G401 (cell line): ENCODE results near the gene TBC1D10A. TPM values are rescaled to one million over a fixed set of nuclear protein-coding genes. Genes with fewer than 3 reads are reported as not detected.
A peak's percentile ranks its signal among the peaks of the same experiment; 100 is the strongest.

Experiments
- DNase-seq: peaks from one replicate; pipeline ENCODE4 v3.0.0-alpha.2; 2015; ENCODE audit warnings: low spot score
- in situ Hi-C: cut with HindIII; loops from 2 replicates; pipeline ENCODE4 v1.10.0; 2016; ENCODE audit warnings: low sequenced_read_pairs, mixed read lengths
- total RNA-seq: library from RNA; depleted of rRNA; stranded (reverse); fragments of >200 nt; shearing (Covaris generic); gene quantifications from 2 replicates; pipeline ENCODE4 v1.2.3, GENCODE V29; 2014

The TBC1D10A gene
- total RNA-seq, 1 experiment from 2014 or later = 12.8 TPM

DNA sequence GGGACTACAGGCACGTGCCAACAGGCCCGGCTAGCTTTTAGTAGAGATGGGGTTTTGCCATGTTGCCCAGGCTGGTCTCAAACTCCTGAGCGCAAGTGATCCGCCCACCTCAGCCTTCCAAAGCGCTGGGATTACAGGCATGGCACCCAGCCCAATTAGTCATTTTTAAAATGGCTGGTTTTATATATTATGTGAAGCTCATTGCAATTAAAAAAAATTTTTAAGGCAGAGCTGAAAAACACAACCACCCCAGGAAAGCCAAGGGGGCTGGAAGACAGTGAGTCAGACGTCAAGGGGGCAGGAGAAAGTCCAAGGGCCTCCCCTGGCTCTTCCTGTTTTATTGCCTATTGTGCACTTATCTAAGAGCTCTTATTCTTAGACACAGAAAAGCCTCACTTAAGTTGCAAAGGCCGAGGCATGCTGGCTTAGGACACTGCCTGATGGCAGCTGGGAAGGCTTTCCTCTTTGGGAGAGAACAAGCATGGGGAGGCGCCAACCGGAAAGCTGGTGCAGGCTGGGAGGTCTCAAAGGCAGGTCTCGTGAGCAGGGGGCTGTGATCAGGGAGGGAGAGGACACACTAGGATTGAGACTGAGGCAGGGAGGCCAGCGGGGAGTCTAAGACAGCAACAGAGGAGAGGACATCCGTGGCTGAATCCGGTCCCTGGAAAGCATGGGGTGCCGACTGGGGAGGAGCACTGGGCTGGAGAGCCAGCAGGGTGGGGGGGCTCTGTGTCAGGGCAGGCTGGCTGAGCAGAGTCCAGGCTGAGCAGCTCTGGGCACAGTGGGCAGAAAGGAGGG lies 49.0 kb downstream of the TBC1D10A start:
- in situ Hi-C loops = no loop called here
- DNase-seq = no peak

DNA sequence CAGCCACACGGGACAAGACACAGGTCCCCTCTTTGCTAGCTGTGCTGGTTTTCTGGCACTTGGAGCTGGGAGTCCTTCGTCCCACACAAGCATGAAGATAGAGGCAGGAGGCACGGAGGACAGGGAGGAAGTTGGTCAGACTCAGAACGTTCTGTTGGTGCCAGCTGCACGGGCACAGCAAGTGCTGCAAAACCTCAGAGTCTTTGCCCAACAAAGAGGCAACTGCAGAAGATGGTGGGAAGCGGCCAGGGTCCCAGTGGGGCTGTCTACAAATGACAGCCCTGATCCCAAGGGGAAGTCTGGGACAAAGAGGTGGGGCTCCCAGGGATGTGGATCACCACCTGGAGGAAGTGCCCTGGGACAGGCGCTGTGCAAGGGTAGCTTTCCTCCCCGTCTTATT lies 50.7 kb downstream of the TBC1D10A start:
- in situ Hi-C loops = no loop called here
- no peak for DNase-seq

- peak; percentile 61 for DNase-seq
- in situ Hi-C loops = no loop called here
Measured at GRCh38 chr22:30275625-30276024, 51.1 kb downstream of the TBC1D10A start.

- DNase-seq = no peak
- in situ Hi-C loops = no loop called here
Measured at GRCh38 chr22:30274437-30274812, 52.3 kb downstream of the TBC1D10A start.

GRCh38 chr22:30273711-30274436 lies 52.9 kb downstream of the TBC1D10A start:
- no peak for DNase-seq
- in situ Hi-C loops = no loop called here

DNA sequence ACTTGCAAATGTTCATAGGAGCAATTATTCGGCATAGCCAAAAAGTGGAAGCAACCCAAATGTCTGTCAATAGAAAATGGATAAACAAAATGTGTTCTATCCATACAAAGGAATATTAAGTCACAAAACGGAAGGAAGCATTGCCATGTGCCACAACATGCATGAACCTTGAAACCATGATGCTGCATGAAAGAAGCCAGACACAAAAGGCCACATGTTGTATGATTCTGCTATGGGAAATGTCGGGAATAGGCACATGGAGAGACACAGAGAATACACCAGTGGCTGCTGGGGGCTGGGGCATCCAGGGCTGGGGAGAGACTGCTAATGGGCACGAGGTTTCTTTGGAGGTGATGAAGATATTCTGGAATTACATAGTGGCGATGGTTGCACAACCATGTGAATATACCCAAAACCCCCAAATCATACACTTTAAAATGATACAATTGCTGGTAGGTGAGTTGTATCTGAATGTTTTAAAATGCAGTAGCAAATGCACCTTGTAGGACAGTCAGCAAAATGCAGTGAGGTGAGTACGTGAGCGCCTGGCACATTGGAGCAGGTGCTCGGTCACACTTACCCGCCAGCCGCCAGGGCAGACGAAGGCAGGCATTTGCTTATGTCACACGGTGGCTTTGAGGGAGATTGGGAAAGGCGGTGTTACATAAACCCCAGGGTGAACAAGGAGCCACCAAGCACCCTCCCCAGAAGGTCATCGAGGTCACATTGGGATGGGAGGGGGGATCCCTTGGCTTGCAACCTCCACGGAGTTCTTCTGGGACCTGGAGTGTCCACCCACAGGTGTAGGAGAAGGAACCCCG lies 53.8 kb downstream of the TBC1D10A start:
- in situ Hi-C loops = no loop called here
- DNase-seq = no peak

DNA sequence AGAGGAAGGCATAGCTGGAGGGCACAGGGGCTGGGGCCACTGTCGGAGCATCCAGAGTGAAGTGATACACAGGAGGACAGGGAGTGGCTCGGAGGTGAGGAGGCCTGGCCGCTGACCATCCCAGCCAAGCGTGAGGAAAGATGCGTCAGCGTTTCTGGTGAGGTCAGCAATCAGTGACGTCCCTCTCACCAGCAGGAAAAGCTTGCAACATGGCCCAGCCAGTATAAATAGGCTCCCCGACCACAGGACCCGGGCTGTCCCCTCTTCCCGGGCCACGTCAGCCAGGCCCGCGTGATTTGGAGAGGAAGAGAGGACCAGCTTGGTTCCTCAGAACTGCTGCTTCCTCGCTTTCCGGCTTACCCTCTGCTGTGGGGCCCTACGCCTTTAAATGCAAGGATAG lies 55.9 kb downstream of the TBC1D10A start:
- no peak for DNase-seq
- in situ Hi-C loops = no loop called here

DNA sequence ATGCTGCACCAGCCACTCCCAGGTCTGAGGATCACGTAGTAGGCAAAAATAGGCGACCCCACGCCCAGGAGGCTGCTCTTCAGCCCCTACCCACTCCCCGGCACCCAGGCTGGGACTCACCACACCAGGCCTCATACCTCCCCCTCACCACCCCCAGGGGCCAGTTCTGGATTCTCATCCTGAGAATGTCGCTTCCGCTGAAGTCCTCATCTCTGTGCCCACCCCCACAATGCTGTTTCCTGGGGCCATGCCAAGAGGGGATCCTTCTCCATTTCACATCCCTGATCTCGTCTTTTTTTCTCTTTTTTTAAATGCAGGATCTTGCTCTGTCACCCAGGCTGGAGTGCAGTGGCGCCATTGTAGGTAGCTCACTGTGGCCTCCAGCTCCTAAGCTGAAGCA lies 58.4 kb downstream of the TBC1D10A start:
- DNase-seq = no peak
- in situ Hi-C loops = no loop called here

- DNase-seq = no peak
- in situ Hi-C loops = no loop called here
Measured at GRCh38 chr22:30267382-30268302, 59.1 kb downstream of the TBC1D10A start.

- no peak for DNase-seq
- in situ Hi-C loops = no loop called here
Measured at GRCh38 chr22:30266445-30267381, 60.0 kb downstream of the TBC1D10A start, which contains the start of gene OSM. Gene OSM (minus strand): TSS chr22:30266851. CDS start chr22:30266799, 52 bp downstream.

GRCh38 chr22:30265823-30266444 lies 60.8 kb downstream of the TBC1D10A start:
- DNase-seq = no peak
- in situ Hi-C loops = no loop called here

- in situ Hi-C loops = no loop called here
- no peak for DNase-seq
Measured at GRCh38 chr22:30265131-30265720, 61.5 kb downstream of the TBC1D10A start.

DNA sequence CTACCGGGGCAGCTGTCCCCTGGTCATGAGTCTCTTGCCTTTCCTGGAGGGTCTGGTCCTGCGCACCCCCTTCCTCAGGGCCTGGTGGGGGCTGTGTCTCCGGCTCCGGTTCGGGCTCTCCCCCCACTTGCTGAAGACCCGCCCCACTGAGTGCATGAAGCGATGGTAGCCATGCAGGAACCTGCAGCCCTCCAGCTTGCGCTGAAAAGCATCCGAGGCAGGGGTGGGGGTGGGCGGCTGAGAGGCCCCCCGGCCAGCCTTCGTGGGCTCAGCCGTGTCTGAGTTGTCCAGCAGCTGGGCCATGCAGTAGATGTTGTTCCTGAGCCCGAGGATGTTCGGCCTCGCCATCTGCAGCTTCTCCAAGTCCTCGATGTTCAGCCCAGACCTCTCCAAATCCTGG lies 62.9 kb downstream of the TBC1D10A start:
- in situ Hi-C loops = no loop called here
- DNase-seq = no peak

DNA sequence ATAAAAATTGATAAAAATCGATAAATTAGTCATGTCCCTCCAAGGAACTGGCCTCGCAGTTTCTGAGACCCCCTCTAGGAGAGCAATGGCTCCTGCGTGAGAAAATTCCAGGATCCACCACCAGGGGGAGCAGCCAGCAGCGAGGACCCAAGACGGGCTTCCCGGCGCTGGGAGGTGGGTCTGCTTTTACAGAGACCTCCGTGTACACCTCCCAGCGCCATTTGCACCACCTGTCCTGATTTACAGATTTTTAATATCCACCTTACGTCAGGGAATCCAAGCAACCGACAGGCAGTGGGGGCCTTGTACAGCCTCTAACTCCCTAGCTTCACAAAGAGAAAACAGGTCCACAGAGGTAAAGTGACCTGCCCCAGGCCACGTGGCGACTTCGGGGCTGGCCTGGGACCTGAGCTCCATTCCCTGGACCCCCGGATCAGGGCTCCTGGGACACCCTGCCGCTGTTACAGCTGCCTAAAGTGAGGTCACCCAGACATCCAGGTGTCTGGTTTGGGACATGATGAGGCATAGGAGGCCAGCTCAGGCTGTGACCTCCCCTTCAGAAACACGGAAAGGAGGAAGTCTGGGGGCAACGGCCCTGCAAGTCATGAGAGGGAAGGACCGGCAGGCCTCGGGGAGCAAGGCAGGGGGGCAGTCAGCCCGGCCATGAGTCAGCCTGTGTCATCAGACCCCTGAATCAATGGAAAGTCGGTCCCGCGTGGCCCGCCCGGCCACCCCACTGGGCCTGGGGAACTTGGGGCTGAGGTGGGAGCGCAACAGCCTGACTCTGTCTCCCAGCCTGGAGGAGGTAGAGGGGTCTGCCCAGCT lies 63.6 kb downstream of the TBC1D10A start:
- DNase-seq = peak; percentile 72
- in situ Hi-C loops = no loop called here

GRCh38 chr22:30262112-30262511 lies 64.6 kb downstream of the TBC1D10A start:
- in situ Hi-C loops = no loop called here
- DNase-seq = no peak

GRCh38 chr22:30261134-30261533 lies 65.6 kb downstream of the TBC1D10A start:
- in situ Hi-C loops = no loop called here
- no peak for DNase-seq
